Stimulated activated CD4-positive, alpha-beta T cell treated with anti-CD3 and anti-CD28 coated beads, Interleukin-12 subunit alpha, Interleukin-12 subunit beta, amount 100 ng/mL, for 48 hours (primary cell): Measurements from ENCODE around the gene ZBTB25.

Source experiments
- DNase-seq, 3 donors: peaks; one replicate each; pipeline ENCODE4 v3.0.0-alpha.2; 2020; ENCODE audit warnings: low read depth in 2 of 3, low spot score in 1 of 3

ZBTB25 gene

DNA sequence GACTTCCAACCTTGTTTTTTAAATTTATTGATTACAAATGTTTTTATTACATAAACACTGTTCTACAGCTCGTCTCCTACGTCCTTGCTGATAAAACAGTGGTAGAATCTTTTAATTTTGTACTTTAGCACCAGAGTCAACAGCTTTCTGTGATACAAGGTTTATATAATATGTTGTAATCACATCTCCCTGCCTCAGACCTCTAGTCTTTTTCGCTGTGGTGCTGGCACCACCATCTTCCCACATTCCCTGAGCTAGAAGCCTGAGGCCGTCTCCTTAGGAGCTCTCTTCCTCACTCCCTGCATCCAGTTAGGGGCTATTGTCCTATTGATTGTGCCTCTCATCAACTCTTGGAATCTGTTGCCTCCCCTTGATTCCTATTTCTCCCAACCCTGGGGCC lies 98.3 kb downstream of the ZBTB25 start:
- no peak for DNase-seq

DNA sequence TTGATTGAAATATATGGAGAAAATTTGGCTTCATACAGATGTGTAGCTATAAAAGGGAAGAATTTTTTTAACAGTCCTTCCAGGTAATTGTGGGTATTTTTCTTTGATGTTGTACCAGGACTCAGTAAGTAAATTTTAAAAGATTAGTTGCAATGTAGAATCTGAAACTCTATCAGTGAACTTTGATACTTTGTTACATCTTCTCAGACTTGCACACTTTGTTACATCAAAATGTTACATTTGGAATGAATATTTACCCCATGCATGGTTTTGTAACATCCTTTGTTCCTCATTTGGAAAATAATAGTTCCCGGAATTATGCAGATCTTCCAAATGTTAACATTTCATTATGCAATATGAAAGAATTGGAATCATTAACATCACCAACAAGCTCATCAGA lies 101.7 kb downstream of the ZBTB25 start:
- no peak for DNase-seq

DNA sequence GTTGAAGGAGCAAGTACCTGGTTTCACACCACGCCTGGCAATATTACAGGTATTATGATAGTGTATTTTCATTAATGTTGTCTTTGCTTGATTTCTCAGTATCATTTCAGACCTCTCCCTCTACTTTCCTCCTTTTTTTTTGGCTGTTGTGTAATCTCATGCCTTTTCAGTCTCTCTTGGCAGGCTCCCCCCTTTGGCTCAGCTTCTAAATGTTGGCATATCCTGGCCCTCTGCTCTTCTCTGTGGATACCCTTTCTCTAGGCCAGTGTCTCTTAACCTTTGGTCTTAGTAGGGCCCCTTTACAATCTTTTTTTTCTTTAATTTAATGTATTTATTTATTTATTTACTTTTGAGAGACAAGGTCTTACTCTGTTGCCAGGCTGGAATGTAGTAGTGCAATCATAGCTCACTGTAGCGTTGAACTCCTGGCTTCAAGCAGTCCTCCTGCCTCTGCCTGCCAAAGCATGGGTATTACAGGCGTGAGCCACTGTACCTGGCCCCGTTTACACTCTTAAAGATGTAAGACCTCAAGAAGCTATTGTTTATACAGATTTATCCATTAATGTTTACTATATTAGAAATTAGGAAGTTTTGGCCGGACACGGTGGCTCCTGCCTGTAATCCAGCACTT lies 102.7 kb downstream of the ZBTB25 start:
- no peak for DNase-seq
